ENCODE measurements around the gene NT5C2. TPM values are rescaled to one million over a fixed set of nuclear protein-coding genes. Genes with fewer than 3 reads are reported as not detected.

The NT5C2 gene
- total and polyA plus RNA-seq, 8 donors = 19.4 to 45.0 (median 26.4) TPM

DNA sequence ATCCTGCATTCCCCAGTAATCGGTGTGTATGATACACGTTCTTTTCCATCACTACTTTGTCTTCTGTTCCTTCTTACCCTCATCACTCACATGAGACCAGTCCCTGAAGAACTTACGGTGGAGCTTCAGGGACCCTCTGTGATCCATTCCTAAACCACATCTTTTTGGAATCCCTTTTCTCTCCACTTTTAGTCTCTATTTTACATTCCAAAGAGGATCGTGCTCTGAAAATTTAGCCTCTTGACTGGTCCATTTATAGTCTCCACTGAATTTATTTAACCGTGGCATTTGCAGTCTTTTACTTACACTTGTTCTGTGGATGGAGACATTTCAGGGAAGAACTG, 109.1 kb downstream of the NT5C2 start:
- ATAC-seq = no peak
- intact Hi-C loops (cut with DNase I) = loop anchor here in 1 of 3 donors (10.0 kb wide), 1 partner anchor 151 kb away; no protein-coding TSS in a partner anchor
- WGBS, 2 donors = 91 to 93% methylated on average over 5 of the region's 5 CpGs
- Histone ChIP-seq H3K36me3 (peaks cover 0 to 16% (median 5%) of the 10 kb centered on the region in 3 donors), H3K4me1 (no peaks in the 10 kb centered on the region), H3K27ac (no peak overlapping the region), H3K9me3 (no peaks in the 10 kb centered on the region), H3K4me3 (no peak overlapping the region), H3K27me3 (no peaks in the 10 kb centered on the region)
- DNase-seq = no peak
- no peak for FAIRE-seq
- no peak for TF ChIP-seq CTCF (IDR thresholded peaks at IDR 0.05)

DNA sequence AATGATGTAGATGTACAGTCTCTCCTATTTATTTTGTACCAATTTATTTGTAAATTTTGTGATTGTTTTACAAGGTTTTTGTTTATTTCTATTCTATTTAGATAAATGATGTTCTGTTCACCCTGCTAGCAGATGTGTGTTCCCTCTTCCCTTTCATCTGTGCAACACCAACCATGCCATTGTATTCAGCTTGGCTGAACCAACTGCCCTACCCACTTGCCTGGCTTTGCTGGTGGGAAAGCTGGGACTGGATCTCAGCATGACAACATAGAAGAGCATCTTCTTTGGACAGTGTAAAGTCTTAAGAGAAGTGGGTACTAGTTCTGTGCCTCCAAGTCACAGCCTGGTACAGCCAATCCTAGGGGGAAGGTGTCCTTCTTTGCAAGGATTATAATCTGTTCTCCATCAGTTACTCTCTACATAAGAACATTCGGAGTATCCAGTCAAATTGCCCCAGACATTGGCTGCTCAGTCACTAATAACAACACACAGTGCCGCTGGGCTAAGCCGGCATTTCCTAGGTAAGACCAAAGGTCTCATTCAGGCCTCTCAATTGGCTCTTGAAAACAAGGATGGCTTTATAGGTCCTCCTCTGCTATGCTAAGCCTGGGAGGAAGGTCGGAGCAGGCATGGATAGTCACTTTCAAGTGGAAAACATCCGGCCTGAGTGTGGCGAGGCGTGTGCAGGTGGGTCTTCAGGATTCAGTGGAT, 109.7 kb downstream of the NT5C2 start:
- Histone ChIP-seq H3K27ac (no peak overlapping the region), H3K36me3 (peaks cover 0 to 12% (median 0%) of the 10 kb centered on the region in 3 donors), H3K27me3 (no peaks in the 10 kb centered on the region), H3K4me3 (no peak overlapping the region), H3K9me3 (no peaks in the 10 kb centered on the region), H3K4me1 (no peaks in the 10 kb centered on the region)
- ATAC-seq (no peak), DNase-seq (no peak), FAIRE-seq (no peak)
- TF ChIP-seq CTCF (IDR thresholded peaks at IDR 0.05) = no peak
- intact Hi-C loops (cut with DNase I) = loop anchor here in 1 of 3 donors (10.0 kb wide), 1 partner anchor 151 kb away; no protein-coding TSS in a partner anchor
- WGBS, 2 donors = 96 to 97% methylated on average over 7 of the region's 7 CpGs

DNA sequence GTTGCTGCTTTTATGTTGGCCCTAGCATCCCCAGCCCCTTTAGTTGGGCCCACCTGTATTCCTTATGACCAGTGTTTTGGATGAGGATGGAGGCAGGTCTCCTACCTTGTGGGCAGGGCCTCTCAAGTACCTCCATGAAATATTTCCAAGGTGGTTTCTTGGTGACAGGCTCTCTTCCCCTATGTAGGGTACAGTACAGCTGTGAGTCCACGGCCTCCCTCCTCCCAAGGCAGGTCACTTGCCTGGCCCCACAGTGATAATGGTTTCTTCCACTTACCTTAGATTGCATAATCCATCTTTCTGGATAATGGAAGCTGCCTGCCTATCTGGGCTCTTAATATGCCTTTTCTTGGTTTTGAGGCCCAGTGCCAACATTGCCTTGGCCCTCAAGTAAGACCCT, 110.4 kb downstream of the NT5C2 start:
- 85 to 98% methylated on average over 1 of the region's 1 CpG for WGBS, 2 donors
- no peak for TF ChIP-seq CTCF (IDR thresholded peaks at IDR 0.05)
- FAIRE-seq (no peak), DNase-seq (no peak), ATAC-seq (no peak)
- Histone ChIP-seq H3K4me1 (no peaks in the 10 kb centered on the region), H3K4me3 (no peak overlapping the region), H3K36me3 (peaks cover 0 to 7% (median 0%) of the 10 kb centered on the region in 3 donors), H3K9me3 (no peaks in the 10 kb centered on the region), H3K27me3 (no peaks in the 10 kb centered on the region), H3K27ac (no peak overlapping the region)
- intact Hi-C loops (cut with DNase I) = loop anchor here in 1 of 3 donors (10.0 kb wide), 1 partner anchor 152 kb away; no protein-coding TSS in a partner anchor

DNA sequence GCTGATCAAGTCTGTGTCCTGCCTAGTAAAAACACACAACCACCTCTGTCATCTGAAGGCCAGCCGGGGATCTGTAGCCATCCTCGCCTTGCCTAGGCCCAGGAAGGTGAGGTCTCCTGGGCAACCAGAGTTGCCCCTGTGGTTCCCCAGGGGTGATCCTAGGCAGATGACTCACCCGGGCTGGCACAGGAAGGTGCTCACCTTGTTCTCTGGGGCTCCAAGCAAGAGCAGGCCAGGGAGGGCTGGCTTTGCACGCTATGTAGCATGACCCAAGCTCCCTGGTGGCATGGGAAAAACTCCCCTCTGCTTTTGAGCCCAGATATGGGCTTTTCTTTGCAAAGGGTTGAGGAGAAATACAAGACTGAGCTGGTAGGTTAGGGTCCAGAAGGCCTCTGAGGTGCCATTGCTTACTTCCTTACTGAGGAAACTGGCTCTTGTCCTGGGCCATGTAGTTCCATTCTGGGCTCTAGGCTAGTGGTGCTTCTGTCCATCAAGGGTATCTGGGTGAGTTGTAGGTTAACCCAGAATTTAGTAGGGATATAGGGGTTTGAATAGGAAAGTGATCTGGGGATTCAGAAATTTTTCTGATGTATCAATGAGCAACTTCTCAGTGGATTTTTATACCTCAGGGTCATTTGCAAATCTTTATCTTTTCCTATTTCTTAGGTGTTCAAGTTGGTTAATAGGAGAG, 112.0 kb downstream of the NT5C2 start:
- 90 to 96% methylated on average over 4 of the region's 4 CpGs for WGBS, 2 donors
- FAIRE-seq (no peak), ATAC-seq (no peak), DNase-seq (no peak)
- H3K9me3 ChIP-seq = no peaks in the 10 kb centered on the region
- H3K4me3 ChIP-seq = no peak overlapping the region
- no peaks in the 10 kb centered on the region for H3K27me3 ChIP-seq
- intact Hi-C loops (cut with DNase I) = loop anchor here in 1 of 3 donors (10.0 kb wide), 1 partner anchor 154 kb away; no protein-coding TSS in a partner anchor
- H3K4me1 ChIP-seq = no peaks in the 10 kb centered on the region
- H3K36me3 ChIP-seq = peaks cover 0 to 8% (median 0%) of the 10 kb centered on the region in 3 donors
- no peak for TF ChIP-seq CTCF (IDR thresholded peaks at IDR 0.05)
- H3K27ac ChIP-seq = no peak overlapping the region

Measured in pancreas (tissue), 10 donors.